ENCODE measurements around the gene KMT5C.

- TF ChIP-seq CTCF (IDR thresholded peaks at IDR 0.05): no peak
- TF ChIP-seq POLR2A (IDR thresholded peaks at IDR 0.05): no peak
Measured at GRCh38 chr19:55315956-55316525, 23.6 kb upstream of the KMT5C start.
